Upper lobe of right lung (tissue), 1 donor: ENCODE data around the gene RPUSD4. TPM values are rescaled to one million over a fixed set of nuclear protein-coding genes. Genes with fewer than 3 reads are reported as not detected.

Experiments used
- ATAC-seq: fragments of 200-7000 bp; cut with Tn5 transposase; one replicate; pipeline ENCODE4 v1.9.1; 2020; ENCODE audit warnings: mild to moderate bottlenecking, moderate library complexity
- DNase-seq: peaks from one replicate; pipeline ENCODE4 v3.0.0-alpha.2; 2020
- H3K27ac ChIP-seq: fragments of 200-600 bp; one replicate; pipeline ENCODE4 v1.8.0; 2022
- H3K27me3 ChIP-seq: fragments of 200-600 bp; one replicate; pipeline ENCODE4 v1.8.0; 2022; ENCODE audit warnings: mild to moderate bottlenecking
- H3K36me3 ChIP-seq: fragments of 200-600 bp; one replicate; pipeline ENCODE4 v1.8.0; 2022
- H3K4me1 ChIP-seq: fragments of 200-600 bp; one replicate; pipeline ENCODE4 v1.8.0; 2022
- H3K4me3 ChIP-seq: fragments of 200-600 bp; one replicate; pipeline ENCODE4 v1.8.0; 2022; ENCODE audit warnings: mild to moderate bottlenecking
- H3K9me3 ChIP-seq: fragments of 200-600 bp; one replicate; pipeline ENCODE4 v1.8.0; 2022
- intact Hi-C: fragments of 100-400 bp; cut with DNase I; formaldehyde crosslinking; loops from one replicate; pipeline ENCODE4 v1.11.0; 2022
- total RNA-seq: library from RNA; stranded (reverse); fragmentation: NEBNext Ultra II Directional; extraction: Animal tissue kit (Norgen Biotek cat#: 25700); gene quantifications from one replicate; pipeline ENCODE4 v1.2.1, GENCODE V29; 2021
- TF ChIP-seq, protein P1 (sequence below): fragments of 200-600 bp; IDR thresholded peaks from one replicate; pipeline ENCODE4 v1.8.0; 2022; ENCODE audit warnings: antibody characterized with exemption
- donor health status: DM: no; HTN: yes; CAD: no; lungs with severe emphysema.

The RPUSD4 gene
- total RNA-seq, 1 donor from 2014 or later, result 21.6 TPM

DNA sequence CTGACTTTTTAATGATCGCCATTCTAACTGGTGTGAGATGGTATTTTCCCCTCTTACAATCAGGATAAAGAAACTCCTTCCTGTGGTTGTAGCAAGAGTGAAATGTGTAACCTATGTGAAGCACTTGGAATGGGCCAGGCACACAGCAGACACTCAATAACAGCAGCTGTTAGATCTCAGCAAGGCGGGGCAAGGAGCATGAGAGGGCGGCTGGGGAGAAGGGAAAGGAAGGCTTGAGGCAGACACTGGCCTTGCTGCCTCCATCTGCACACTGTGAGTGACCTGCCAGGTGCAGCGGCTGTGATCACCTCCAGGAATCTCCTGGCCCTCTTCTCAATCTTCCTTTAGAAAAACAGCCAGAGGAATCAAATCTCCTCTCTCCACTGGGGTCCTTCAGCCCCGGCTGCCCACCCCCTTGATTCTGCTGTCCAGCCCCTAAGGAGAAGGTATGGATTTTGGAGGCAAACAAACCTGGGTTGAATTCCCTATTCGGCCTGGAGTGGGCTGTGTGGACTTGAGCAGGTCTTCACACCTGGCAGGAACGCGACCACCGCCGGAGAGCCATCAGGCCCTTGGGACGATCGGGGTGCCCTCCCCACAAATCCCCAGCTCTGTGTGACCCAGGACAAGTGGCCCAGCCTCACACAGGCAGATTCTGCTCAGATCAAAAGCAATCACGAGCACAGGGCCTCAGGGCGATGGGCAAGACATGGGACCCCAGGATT, 49.0 kb downstream of the RPUSD4 start:
- intact Hi-C loops, result no loop called here
- Histone ChIP-seq H3K27ac (no peak overlapping the region), H3K27me3 (no peaks in the 10 kb centered on the region), H3K9me3 (no peaks in the 10 kb centered on the region), H3K4me1 (no peaks in the 10 kb centered on the region), H3K4me3 (no peak overlapping the region), H3K36me3 (no peaks in the 10 kb centered on the region)
- TF ChIP-seq, protein P1, sequence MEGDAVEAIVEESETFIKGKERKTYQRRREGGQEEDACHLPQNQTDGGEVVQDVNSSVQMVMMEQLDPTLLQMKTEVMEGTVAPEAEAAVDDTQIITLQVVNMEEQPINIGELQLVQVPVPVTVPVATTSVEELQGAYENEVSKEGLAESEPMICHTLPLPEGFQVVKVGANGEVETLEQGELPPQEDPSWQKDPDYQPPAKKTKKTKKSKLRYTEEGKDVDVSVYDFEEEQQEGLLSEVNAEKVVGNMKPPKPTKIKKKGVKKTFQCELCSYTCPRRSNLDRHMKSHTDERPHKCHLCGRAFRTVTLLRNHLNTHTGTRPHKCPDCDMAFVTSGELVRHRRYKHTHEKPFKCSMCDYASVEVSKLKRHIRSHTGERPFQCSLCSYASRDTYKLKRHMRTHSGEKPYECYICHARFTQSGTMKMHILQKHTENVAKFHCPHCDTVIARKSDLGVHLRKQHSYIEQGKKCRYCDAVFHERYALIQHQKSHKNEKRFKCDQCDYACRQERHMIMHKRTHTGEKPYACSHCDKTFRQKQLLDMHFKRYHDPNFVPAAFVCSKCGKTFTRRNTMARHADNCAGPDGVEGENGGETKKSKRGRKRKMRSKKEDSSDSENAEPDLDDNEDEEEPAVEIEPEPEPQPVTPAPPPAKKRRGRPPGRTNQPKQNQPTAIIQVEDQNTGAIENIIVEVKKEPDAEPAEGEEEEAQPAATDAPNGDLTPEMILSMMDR, result no peak
- no peak for DNase-seq
- no peak for ATAC-seq

DNA sequence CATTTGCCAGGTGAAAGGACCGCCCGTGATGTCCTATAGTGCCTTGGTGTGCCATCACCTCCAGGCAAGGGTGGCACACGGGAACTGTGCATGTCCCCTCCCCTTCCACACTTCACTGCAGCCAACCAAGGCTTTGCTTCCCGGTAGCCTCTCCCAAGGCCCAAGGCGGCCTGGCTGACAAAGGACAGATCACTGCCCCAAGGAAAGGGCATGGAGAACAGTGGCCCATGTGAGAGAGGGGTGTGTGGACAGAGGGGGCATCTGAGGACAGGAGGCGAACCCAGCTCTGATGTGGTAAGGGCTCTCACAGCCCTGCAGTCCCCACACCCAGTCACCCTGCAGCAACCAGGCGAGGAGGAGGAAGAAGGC, 50.4 kb downstream of the RPUSD4 start:
- DNase-seq, result no peak
- H3K27me3 ChIP-seq, result no peaks in the 10 kb centered on the region
- no peaks in the 10 kb centered on the region for H3K4me1 ChIP-seq
- H3K4me3 ChIP-seq, result no peak overlapping the region
- ATAC-seq, result no peak
- intact Hi-C loops, result no loop called here
- H3K27ac ChIP-seq, result no peak overlapping the region
- TF ChIP-seq, protein P1, result no peak
- no peaks in the 10 kb centered on the region for H3K9me3 ChIP-seq
- H3K36me3 ChIP-seq, result no peaks in the 10 kb centered on the region

DNA sequence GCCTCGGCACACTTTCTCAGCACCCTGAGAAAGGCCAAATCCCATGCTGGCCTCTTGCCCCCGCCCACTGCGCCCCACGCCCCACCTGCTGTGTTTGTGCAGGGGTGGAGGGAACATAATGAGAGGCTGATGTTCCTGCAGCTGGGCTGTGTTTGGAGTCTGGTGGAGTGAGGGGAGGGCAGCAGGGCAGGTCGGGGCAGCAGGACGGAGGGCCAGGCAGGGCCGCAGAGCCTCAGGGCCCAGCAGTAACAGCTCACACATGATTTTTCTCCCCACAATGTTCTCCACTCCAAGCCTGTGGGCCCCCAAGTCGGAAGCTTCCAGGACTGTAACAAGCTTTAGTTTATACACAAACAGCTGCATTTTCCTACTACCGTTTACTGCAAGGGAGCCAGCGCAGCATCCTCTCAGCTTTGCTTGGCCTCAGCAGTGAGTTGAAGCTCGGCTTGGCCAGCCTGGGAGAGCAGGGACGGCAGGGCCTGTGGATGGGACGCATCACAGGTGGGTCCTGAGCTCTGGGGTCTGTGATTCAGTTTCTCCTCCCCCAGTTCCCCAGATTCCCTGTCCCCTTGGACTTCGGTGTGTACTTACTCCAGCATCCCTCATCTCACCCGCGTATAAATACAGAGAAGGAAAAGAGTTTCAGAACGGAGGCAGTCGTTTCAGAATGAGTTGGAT, 51.0 kb downstream of the RPUSD4 start:
- H3K27me3 ChIP-seq, result no peaks in the 10 kb centered on the region
- no peaks in the 10 kb centered on the region for H3K4me1 ChIP-seq
- H3K9me3 ChIP-seq, result no peaks in the 10 kb centered on the region
- intact Hi-C loops, result no loop called here
- H3K4me3 ChIP-seq, result no peak overlapping the region
- TF ChIP-seq, protein P1, result no peak
- H3K36me3 ChIP-seq, result no peaks in the 10 kb centered on the region
- H3K27ac ChIP-seq, result no peak overlapping the region
- no peak for ATAC-seq
- no peak for DNase-seq

DNA sequence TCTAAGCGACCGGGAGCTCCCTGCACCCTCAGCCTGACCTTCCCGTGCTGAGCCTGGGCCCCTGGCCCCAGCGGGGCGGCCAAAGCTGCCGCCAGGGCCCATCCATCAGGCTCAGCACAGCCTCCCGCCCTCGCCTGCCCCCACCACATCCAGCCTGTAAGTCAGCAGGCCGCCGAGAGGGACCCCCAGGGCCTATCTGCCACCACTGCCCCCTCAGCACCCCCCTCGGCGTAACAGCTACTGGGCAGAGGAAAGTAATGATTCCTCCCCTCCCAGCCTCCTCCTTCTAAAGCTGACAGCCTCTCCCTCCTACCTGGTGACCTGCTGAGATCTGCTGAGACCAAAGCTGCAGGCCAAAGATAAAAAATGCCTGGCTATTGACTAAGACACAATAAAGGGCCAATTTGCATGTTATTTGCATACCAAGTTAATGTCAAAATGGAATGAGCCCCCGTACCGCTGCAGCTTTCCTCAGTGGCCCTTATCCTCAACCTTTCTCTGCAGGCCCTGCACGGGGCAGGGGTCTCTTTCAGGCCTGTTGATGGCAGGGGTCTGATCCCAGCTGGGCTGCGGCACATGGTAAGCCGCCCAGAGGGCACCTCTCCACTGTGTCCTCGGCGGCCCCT, 51.6 kb downstream of the RPUSD4 start:
- TF ChIP-seq, protein P1, result no peak
- H3K36me3 ChIP-seq, result no peaks in the 10 kb centered on the region
- no peak overlapping the region for H3K27ac ChIP-seq
- H3K9me3 ChIP-seq, result no peaks in the 10 kb centered on the region
- intact Hi-C loops, result no loop called here
- H3K27me3 ChIP-seq, result no peaks in the 10 kb centered on the region
- no peak for DNase-seq
- no peak overlapping the region for H3K4me3 ChIP-seq
- H3K4me1 ChIP-seq, result no peaks in the 10 kb centered on the region
- no peak for ATAC-seq

DNA sequence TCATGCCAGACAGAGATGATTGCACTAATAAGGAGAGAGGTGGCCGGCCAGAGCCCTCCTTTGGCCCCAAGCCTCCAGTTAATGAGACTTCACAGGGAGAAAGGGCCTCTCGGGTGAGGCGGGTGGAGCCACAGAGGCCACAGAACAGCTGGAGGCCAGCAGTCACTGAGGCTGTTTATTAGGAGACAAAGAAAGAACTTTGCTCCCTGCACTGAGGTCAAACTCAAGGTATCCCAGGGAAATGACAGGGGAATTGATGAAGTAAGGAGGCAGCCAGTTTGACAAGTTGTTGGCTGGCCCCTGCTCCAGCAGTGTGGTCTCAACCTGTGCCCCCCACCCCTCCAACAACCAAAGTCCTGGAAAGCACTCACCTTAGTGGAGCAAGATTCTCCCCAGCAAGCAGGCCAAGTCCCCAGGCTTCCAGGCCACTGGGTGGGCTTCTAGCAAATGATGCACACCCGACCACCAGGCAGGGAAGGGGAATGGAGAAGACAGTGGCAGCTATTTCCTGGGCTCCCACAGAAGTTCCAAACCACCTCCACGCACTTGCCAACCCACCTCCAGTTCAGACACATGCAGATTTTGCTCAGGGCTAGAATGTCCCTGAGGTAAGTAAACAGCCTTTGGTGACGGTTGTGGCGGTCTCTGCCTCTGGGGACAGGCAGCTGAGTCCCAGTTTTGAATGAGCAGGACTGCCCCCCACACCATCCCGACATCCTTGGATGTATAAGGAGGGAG, 53.2 kb downstream of the RPUSD4 start:
- H3K27ac ChIP-seq, result no peak overlapping the region
- ATAC-seq (no peak), DNase-seq (no peak)
- H3K27me3 ChIP-seq, result no peaks in the 10 kb centered on the region
- intact Hi-C loops, result no loop called here
- no peaks in the 10 kb centered on the region for H3K36me3 ChIP-seq
- no peaks in the 10 kb centered on the region for H3K9me3 ChIP-seq
- no peak overlapping the region for H3K4me3 ChIP-seq
- TF ChIP-seq, protein P1, result no peak
- no peaks in the 10 kb centered on the region for H3K4me1 ChIP-seq
